Liver (tissue), 3 donors: Measurements from ENCODE around the gene CD6.

ENCODE experiments used
- RAD21 ChIP-seq, 2 donors: IDR thresholded peaks; 2 replicates each; pipeline ENCODE4 v1.6.1; 2016; ENCODE audit warnings: antibody characterized with exemption in 2 of 2, mild to moderate bottlenecking in 2 of 2
- RXRA ChIP-seq, 2 donors: IDR thresholded peaks; 2 replicates each; pipeline ENCODE4 v1.6.1; 2017 to 2018; ENCODE audit warnings: antibody characterized with exemption in 2 of 2, mild to moderate bottlenecking in 1 of 2
- TF ChIP-seq, protein P1 (sequence below): fragments of 150-350 bp; IDR thresholded peaks from 2 replicates; pipeline ENCODE4 v1.5.1; 2017; ENCODE audit warnings: improper control_type of control experiment, low read depth, low read length; ENCODE audit not compliant: missing input control
- TF ChIP-seq, protein P2 (sequence below): IDR thresholded peaks from 2 replicates; pipeline ENCODE4 v1.6.1; 2016; ENCODE audit warnings: antibody characterized with exemption
- TF ChIP-seq, protein P3 (sequence below): IDR thresholded peaks from 2 replicates; pipeline ENCODE4 v1.6.1; 2016; ENCODE audit warnings: antibody characterized with exemption
- donor health status: healthy.
- donor health status: healthy.

GRCh38 chr11:60992842-60993409 lies 21.4 kb downstream of the CD6 start:
- TF ChIP-seq, protein P1, sequence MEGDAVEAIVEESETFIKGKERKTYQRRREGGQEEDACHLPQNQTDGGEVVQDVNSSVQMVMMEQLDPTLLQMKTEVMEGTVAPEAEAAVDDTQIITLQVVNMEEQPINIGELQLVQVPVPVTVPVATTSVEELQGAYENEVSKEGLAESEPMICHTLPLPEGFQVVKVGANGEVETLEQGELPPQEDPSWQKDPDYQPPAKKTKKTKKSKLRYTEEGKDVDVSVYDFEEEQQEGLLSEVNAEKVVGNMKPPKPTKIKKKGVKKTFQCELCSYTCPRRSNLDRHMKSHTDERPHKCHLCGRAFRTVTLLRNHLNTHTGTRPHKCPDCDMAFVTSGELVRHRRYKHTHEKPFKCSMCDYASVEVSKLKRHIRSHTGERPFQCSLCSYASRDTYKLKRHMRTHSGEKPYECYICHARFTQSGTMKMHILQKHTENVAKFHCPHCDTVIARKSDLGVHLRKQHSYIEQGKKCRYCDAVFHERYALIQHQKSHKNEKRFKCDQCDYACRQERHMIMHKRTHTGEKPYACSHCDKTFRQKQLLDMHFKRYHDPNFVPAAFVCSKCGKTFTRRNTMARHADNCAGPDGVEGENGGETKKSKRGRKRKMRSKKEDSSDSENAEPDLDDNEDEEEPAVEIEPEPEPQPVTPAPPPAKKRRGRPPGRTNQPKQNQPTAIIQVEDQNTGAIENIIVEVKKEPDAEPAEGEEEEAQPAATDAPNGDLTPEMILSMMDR: no peak
- TF ChIP-seq, protein P2, sequence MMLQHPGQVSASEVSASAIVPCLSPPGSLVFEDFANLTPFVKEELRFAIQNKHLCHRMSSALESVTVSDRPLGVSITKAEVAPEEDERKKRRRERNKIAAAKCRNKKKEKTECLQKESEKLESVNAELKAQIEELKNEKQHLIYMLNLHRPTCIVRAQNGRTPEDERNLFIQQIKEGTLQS: no peak
- TF ChIP-seq RXRA (IDR thresholded peaks at IDR 0.05) (no peak), RAD21 (IDR thresholded peaks at IDR 0.05) (no peak)
- TF ChIP-seq, protein P3, sequence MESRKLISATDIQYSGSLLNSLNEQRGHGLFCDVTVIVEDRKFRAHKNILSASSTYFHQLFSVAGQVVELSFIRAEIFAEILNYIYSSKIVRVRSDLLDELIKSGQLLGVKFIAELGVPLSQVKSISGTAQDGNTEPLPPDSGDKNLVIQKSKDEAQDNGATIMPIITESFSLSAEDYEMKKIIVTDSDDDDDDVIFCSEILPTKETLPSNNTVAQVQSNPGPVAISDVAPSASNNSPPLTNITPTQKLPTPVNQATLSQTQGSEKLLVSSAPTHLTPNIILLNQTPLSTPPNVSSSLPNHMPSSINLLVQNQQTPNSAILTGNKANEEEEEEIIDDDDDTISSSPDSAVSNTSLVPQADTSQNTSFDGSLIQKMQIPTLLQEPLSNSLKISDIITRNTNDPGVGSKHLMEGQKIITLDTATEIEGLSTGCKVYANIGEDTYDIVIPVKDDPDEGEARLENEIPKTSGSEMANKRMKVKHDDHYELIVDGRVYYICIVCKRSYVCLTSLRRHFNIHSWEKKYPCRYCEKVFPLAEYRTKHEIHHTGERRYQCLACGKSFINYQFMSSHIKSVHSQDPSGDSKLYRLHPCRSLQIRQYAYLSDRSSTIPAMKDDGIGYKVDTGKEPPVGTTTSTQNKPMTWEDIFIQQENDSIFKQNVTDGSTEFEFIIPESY: no peak
